Type B pancreatic cell (in vitro differentiated cells): ENCODE measurements around the gene RWDD4. TPM values are rescaled to one million over a fixed set of nuclear protein-coding genes. Genes with fewer than 3 reads are reported as not detected.

ENCODE experiments used
- DNase-seq: peaks from one replicate; pipeline ENCODE4 v3.0.0; 2021; ENCODE audit warnings: mixed read lengths; ENCODE audit not compliant: unreplicated experiment; ENCODE audit errors: extremely low spot score
- H3K27ac Mint-ChIP-seq: 2 replicates; pipeline ENCODE4 v1.8.0; 2021; ENCODE audit warnings: mild to moderate bottlenecking, mixed read lengths
- H3K27me3 Mint-ChIP-seq: 2 replicates; pipeline ENCODE4 v1.8.0; 2021; ENCODE audit warnings: mixed read lengths
- H3K36me3 Mint-ChIP-seq: 2 replicates; pipeline ENCODE4 v1.8.0; 2021; ENCODE audit warnings: mixed read lengths
- H3K4me1 Mint-ChIP-seq: one replicate; pipeline ENCODE4 v1.8.0; 2021; ENCODE audit warnings: mixed read lengths; ENCODE audit not compliant: unreplicated experiment
- H3K4me3 Mint-ChIP-seq: 2 replicates; pipeline ENCODE4 v1.8.0; 2021; ENCODE audit warnings: mild to moderate bottlenecking, mixed read lengths
- H3K9me3 Mint-ChIP-seq: 2 replicates; pipeline ENCODE4 v1.8.0; 2021; ENCODE audit warnings: mixed read lengths
- CTCF ChIP-seq: fragments of 200-600 bp; sonication (generic); conservative IDR thresholded peaks from 2 replicates; pipeline ENCODE4 v1.5.0; 2021; ENCODE audit warnings: antibody characterized with exemption, mild to moderate bottlenecking
- total RNA-seq: library from RNA; stranded (reverse); gene quantifications from 2 replicates; pipeline ENCODE4 v1.2.1, GENCODE V29; 2021; ENCODE audit warnings: low replicate concordance

Gene RWDD4
- total RNA-seq, 1 donor from 2014 or later, result 20.5 TPM

DNA sequence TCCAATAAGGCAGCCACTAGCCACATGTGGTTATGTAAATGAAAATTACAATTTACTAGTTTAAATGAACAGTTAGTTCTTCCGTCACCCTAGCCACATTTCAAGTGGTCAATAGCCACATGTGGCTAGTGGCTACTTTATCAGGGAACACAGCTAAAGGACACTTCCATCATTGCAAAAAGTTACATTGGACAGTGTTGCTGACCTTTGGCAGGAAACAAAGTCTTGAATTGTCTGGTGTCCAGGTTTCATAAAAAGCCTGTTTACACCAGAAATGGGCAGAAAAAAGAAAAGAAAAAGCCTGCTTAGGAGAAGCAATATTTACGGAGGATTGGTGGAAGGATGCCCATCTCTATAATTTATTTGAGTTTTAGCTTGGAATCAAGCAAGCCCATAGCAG lies 38.6 kb downstream of the RWDD4 start:
- Mint-ChIP-seq H3K4me1 (peaks cover 10% of the 10 kb centered on the region), H3K36me3 (no peaks in the 10 kb centered on the region), H3K27me3 (peaks cover 10% of the 10 kb centered on the region), H3K27ac (no peak overlapping the region), H3K9me3 (no peaks in the 10 kb centered on the region), H3K4me3 (no peak overlapping the region)
- no peak for DNase-seq
- TF ChIP-seq CTCF, result no peak

DNA sequence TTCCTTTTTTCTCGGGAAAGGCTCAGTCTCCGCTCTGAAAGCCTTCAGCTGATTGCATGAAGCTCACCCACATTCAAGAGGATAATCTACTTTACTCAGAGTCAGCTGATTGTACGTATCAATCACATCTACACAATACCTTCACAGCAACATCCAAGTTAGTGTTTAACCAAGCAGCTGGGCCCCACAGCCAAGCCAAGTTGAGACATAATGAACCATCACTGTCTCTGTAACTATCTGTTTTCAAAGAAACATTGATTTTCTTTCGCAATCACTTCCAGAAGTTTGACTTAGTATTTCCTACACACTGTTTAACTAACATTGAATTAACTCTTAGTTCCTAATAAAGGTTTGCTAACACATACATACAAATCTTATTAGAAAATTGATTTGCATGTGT lies 40.3 kb downstream of the RWDD4 start:
- Mint-ChIP-seq H3K27me3 (peaks cover 12% of the 10 kb centered on the region), H3K4me1 (peaks cover 10% of the 10 kb centered on the region), H3K4me3 (peak overlapping the region; percentile 66), H3K36me3 (no peaks in the 10 kb centered on the region), H3K9me3 (no peaks in the 10 kb centered on the region), H3K27ac (peak overlapping the region; percentile 42)
- no peak for DNase-seq
- no peak for TF ChIP-seq CTCF

DNA sequence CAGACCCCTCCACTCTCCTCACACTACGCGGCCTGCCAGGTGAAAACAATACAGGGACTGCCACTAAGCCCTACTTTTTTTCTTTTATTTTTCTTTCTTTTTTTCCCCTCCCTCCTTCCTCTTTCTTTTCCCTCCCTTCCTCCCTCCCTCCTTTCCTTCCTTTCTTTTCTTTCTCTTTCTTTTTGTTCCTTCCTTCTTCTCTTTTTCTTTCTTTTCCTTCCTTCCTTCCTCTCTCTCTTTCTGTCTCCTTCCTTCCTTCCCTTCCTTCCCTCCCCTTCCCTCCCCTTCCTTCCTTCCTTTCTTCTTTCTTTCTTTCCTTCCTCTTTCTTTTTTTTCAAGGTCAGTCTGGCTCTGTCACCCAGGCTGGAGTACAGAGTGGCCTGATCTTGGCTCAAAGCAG lies 41.9 kb downstream of the RWDD4 start:
- TF ChIP-seq CTCF, result no peak
- H3K4me1 Mint-ChIP-seq, result peaks cover 15% of the 10 kb centered on the region
- no peak for DNase-seq
- H3K27ac Mint-ChIP-seq, result no peak overlapping the region
- no peak overlapping the region for H3K4me3 Mint-ChIP-seq
- H3K27me3 Mint-ChIP-seq, result peaks cover 12% of the 10 kb centered on the region
- no peaks in the 10 kb centered on the region for H3K36me3 Mint-ChIP-seq
- H3K9me3 Mint-ChIP-seq, result no peaks in the 10 kb centered on the region

DNA sequence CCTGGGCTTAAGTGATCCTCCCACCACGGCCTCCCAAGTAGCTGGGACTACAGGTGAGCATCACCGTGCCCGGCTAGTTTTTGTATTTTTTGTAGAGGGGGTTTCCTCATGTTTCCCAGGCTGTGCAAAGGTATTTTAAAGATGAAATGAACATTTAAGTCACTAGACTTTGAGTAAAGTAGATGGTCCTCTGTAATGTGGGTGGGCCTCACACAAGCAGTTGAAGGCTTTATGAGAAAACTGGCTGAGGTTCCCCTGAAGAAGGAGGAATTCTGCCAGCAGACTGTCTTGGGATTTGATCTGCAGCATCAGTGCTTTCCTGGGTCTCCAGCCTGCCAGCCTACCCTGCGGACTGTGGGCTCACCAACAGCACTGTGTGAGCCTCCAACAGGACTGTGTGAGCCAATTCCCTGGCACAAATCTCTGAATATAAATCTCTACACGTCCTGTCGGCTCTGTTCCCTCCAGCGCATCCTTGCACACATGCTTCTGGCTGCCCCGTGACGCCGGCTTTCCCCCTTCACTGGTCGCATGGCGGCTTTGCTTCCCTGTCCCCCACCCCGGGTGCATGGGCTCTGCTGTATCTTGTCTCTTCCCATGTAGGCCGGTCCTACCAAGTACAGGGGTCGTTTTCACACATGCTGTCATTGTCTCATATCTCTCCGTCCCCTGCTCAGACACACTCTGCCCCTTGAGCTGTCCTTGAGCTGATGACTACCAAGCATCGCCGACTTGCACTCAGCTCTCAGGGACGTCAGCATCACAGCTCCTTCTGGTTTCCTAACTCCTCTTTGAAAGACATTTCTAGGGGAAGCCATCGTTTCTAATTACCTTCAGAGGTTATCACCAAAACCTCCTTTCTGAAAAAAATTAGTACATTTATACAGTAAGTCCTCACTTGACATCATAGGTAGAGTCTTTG lies 46.4 kb downstream of the RWDD4 start:
- Mint-ChIP-seq H3K36me3 (no peaks in the 10 kb centered on the region), H3K4me3 (no peak overlapping the region), H3K27me3 (peaks cover 9% of the 10 kb centered on the region), H3K27ac (peak overlapping the region; percentile 70), H3K9me3 (peaks cover 5% of the 10 kb centered on the region), H3K4me1 (peaks cover 16% of the 10 kb centered on the region)
- DNase-seq, result no peak
- TF ChIP-seq CTCF, result no peak

DNA sequence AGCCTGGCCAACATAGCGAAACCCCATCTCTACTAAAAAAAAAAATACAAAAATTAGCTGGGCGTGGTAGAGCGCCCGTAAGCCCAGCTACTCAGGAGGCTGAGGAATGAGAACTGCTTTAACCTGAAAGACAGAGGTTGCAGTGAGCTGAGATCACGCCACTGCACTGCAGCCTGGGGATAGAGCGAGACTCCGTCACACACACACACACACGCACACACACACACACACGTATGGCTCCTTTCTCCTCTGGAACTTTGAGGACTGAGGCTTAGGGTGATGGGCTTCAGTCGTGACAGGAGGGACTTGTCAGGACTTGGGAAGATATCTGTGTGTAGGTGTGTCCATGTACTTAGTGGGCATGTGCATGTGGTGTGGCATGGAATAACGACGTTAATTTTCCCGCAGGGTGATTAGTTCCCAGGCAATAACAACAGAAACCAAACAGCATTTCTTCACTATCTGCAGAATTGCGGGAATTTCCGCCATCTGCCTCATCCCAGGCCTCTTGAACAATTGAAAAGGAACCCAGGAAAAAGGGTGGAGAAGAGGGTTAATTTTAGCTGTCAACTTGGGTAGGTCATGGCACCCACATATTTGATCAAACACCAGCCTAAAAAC lies 47.7 kb downstream of the RWDD4 start:
- peak overlapping the region; percentile 74 for H3K4me3 Mint-ChIP-seq
- no peaks in the 10 kb centered on the region for H3K36me3 Mint-ChIP-seq
- peaks cover 5% of the 10 kb centered on the region for H3K9me3 Mint-ChIP-seq
- TF ChIP-seq CTCF, result no peak
- H3K27me3 Mint-ChIP-seq, result peaks cover 8% of the 10 kb centered on the region
- peak overlapping the region; percentile 97 for H3K27ac Mint-ChIP-seq
- H3K4me1 Mint-ChIP-seq, result peaks cover 16% of the 10 kb centered on the region
- DNase-seq, result no peak
